ENCODE data around the gene ZDHHC8. TPM values are rescaled to one million over a fixed set of nuclear protein-coding genes. Genes with fewer than 3 reads are reported as not detected.
A peak's percentile ranks its signal among the peaks of the same experiment; 100 is the strongest.

Gene ZDHHC8
- total and polyA plus RNA-seq, 3 experiments from 2014 or later: 4.4 to 80.7 (median 74.7) TPM

GRCh38 chr22:20137671-20138416 is 6.2 kb downstream of the ZDHHC8 start:
- Mint-ChIP-seq H3K27me3 (no peaks in the 10 kb centered on the region), H3K4me1 (peaks cover 21 to 51% (median 22%) of the 10 kb centered on the region in 3 donors), H3K27ac (no peak overlapping the region), H3K9me3 (no peaks in the 10 kb centered on the region), H3K4me3 (no peak overlapping the region), H3K36me3 (peaks cover 0 to 16% (median 1%) of the 10 kb centered on the region in 3 donors)
- DNase-seq: no peak
- ChIA-PET POLR2A (interaction anchor here (0.5 kb wide), 1 partner anchor 21 kb away, joined by 3 read pairs; the partner anchor contains the start of gene TRMT2A), CTCF (interaction anchor here (2.5 kb wide), 1 partner anchor 9 kb away, joined by 9 read pairs; no protein-coding TSS in a partner anchor)
- H3K36me3 ChIP-seq (ENCODE audit: insufficient read depth, low read length): no peaks in the 10 kb centered on the region
- no peaks in the 10 kb centered on the region for H3K27me3 ChIP-seq (ENCODE audit: insufficient read depth, low read length, poor library complexity, severe bottlenecking)
- no peak overlapping the region for H3K27ac ChIP-seq (ENCODE audit: low read depth, low read length)
- H3K4me1 ChIP-seq (ENCODE audit: insufficient read depth, low read length): peaks cover 15% of the 10 kb centered on the region
- no peaks in the 10 kb centered on the region for H3K9me3 ChIP-seq (ENCODE audit: low read length)
- no peak overlapping the region for H3K4me3 ChIP-seq (ENCODE audit: low read length)

DNA sequence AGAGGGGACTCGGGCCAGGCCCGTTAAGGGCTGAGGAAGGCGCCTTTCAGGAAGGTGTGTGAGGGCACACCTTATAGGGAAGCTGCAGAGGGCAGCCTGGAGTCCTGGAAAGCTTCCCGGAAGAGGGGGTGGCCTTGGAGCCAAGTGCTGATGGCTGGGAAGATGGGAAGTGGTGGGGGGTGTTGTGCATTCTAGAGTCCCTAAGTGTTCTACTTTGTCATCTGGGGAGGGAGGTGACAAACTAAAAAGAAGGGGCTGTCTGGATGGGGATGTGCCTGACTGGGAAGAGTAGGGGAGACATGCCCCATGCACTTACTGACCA is 6.8 kb downstream of the ZDHHC8 start:
- Histone ChIP-seq H3K36me3 (ENCODE audit: insufficient read depth, low read length) (no peaks in the 10 kb centered on the region), H3K4me1 (ENCODE audit: insufficient read depth, low read length) (peaks cover 13% of the 10 kb centered on the region), H3K27me3 (ENCODE audit: insufficient read depth, low read length, poor library complexity, severe bottlenecking) (no peaks in the 10 kb centered on the region), H3K27ac (ENCODE audit: low read depth, low read length) (no peak overlapping the region), H3K9me3 (ENCODE audit: low read length) (no peaks in the 10 kb centered on the region), H3K4me3 (ENCODE audit: low read length) (no peak overlapping the region)
- ChIA-PET CTCF (interaction anchor here (2.5 kb wide), 1 partner anchor 9 kb away, joined by 9 read pairs; no protein-coding TSS in a partner anchor), POLR2A (no interaction called here)
- peaks cover 17 to 46% (median 17%) of the 10 kb centered on the region in 3 donors for H3K4me1 Mint-ChIP-seq
- no peaks in the 10 kb centered on the region for H3K27me3 Mint-ChIP-seq
- no peak overlapping the region for H3K4me3 Mint-ChIP-seq
- H3K9me3 Mint-ChIP-seq: no peaks in the 10 kb centered on the region
- H3K27ac Mint-ChIP-seq: no peak overlapping the region
- peaks cover 0 to 17% (median 1%) of the 10 kb centered on the region in 3 donors for H3K36me3 Mint-ChIP-seq
- DNase-seq: no peak

GRCh38 chr22:20138868-20139267 is 7.3 kb downstream of the ZDHHC8 start:
- POLR2A ChIA-PET: no interaction called here
- CTCF ChIA-PET: interaction anchor here (2.5 kb wide), 1 partner anchor 10 kb away, joined by 9 read pairs; no protein-coding TSS in a partner anchor

GRCh38 chr22:20139391-20140106 is 7.9 kb downstream of the ZDHHC8 start:
- peak overlapping the region in 2 of 8 donors; percentile 22 to 36 for H3K27ac Mint-ChIP-seq
- no peaks in the 10 kb centered on the region for H3K27me3 ChIP-seq (ENCODE audit: insufficient read depth, low read length, poor library complexity, severe bottlenecking)
- no peaks in the 10 kb centered on the region for H3K36me3 ChIP-seq (ENCODE audit: insufficient read depth, low read length)
- H3K4me3 Mint-ChIP-seq: no peak overlapping the region
- no peak overlapping the region for H3K4me3 ChIP-seq (ENCODE audit: low read length)
- POLR2A ChIA-PET: no interaction called here
- H3K4me1 ChIP-seq (ENCODE audit: insufficient read depth, low read length): peaks cover 3% of the 10 kb centered on the region
- peaks cover 0 to 25% (median 1%) of the 10 kb centered on the region in 3 donors for H3K36me3 Mint-ChIP-seq
- H3K27me3 Mint-ChIP-seq: no peaks in the 10 kb centered on the region
- H3K4me1 Mint-ChIP-seq: peaks cover 6 to 34% (median 9%) of the 10 kb centered on the region in 3 donors
- DNase-seq: no peak
- H3K9me3 Mint-ChIP-seq: no peaks in the 10 kb centered on the region
- no peaks in the 10 kb centered on the region for H3K9me3 ChIP-seq (ENCODE audit: low read length)
- no peak overlapping the region for H3K27ac ChIP-seq (ENCODE audit: low read depth, low read length)
- CTCF ChIA-PET: interaction anchor here (2.5 kb wide), 1 partner anchor 10 kb away, joined by 9 read pairs; no protein-coding TSS in a partner anchor

More at GRCh38 chr22:20138868-20139267, 7.3 kb downstream of the ZDHHC8 start:
- no peaks in the 10 kb centered on the region for H3K27me3 Mint-ChIP-seq
- H3K36me3 ChIP-seq (ENCODE audit: insufficient read depth, low read length): no peaks in the 10 kb centered on the region
- H3K4me1 Mint-ChIP-seq: peaks cover 12 to 41% (median 14%) of the 10 kb centered on the region in 3 donors
- H3K9me3 Mint-ChIP-seq: no peaks in the 10 kb centered on the region
- no peak for DNase-seq
- H3K36me3 Mint-ChIP-seq: peaks cover 0 to 21% (median 1%) of the 10 kb centered on the region in 3 donors
- H3K9me3 ChIP-seq (ENCODE audit: low read length): no peaks in the 10 kb centered on the region
- H3K4me3 ChIP-seq (ENCODE audit: low read length): no peak overlapping the region
- no peak overlapping the region for H3K27ac Mint-ChIP-seq
- peaks cover 10% of the 10 kb centered on the region for H3K4me1 ChIP-seq (ENCODE audit: insufficient read depth, low read length)
- H3K4me3 Mint-ChIP-seq: no peak overlapping the region
- H3K27me3 ChIP-seq (ENCODE audit: insufficient read depth, low read length, poor library complexity, severe bottlenecking): no peaks in the 10 kb centered on the region
- no peak overlapping the region for H3K27ac ChIP-seq (ENCODE audit: low read depth, low read length)

GRCh38 chr22:20140107-20140445 is 8.5 kb downstream of the ZDHHC8 start:
- Histone ChIP-seq H3K4me1 (ENCODE audit: insufficient read depth, low read length) (no peaks in the 10 kb centered on the region), H3K27ac (ENCODE audit: low read depth, low read length) (no peak overlapping the region), H3K36me3 (ENCODE audit: insufficient read depth, low read length) (no peaks in the 10 kb centered on the region), H3K4me3 (ENCODE audit: low read length) (no peak overlapping the region), H3K27me3 (ENCODE audit: insufficient read depth, low read length, poor library complexity, severe bottlenecking) (no peaks in the 10 kb centered on the region), H3K9me3 (ENCODE audit: low read length) (no peaks in the 10 kb centered on the region)
- ChIA-PET POLR2A (no interaction called here), CTCF (no interaction called here)
- H3K27ac Mint-ChIP-seq: peak overlapping the region in 1 of 8 donors; percentile 47
- H3K9me3 Mint-ChIP-seq: no peaks in the 10 kb centered on the region
- peaks cover 0 to 25% (median 1%) of the 10 kb centered on the region in 3 donors for H3K36me3 Mint-ChIP-seq
- no peak overlapping the region for H3K4me3 Mint-ChIP-seq
- H3K27me3 Mint-ChIP-seq: no peaks in the 10 kb centered on the region
- peaks cover 5 to 30% (median 8%) of the 10 kb centered on the region in 3 donors for H3K4me1 Mint-ChIP-seq
- DNase-seq: no peak

GRCh38 chr22:20140521-20140964 is 8.9 kb downstream of the ZDHHC8 start:
- Histone ChIP-seq H3K27ac (ENCODE audit: low read depth, low read length) (no peak overlapping the region), H3K9me3 (ENCODE audit: low read length) (no peaks in the 10 kb centered on the region), H3K4me1 (ENCODE audit: insufficient read depth, low read length) (no peaks in the 10 kb centered on the region), H3K27me3 (ENCODE audit: insufficient read depth, low read length, poor library complexity, severe bottlenecking) (no peaks in the 10 kb centered on the region), H3K36me3 (ENCODE audit: insufficient read depth, low read length) (no peaks in the 10 kb centered on the region), H3K4me3 (ENCODE audit: low read length) (no peak overlapping the region)
- H3K36me3 Mint-ChIP-seq: peaks cover 0 to 25% (median 1%) of the 10 kb centered on the region in 3 donors
- no peak for DNase-seq
- no peaks in the 10 kb centered on the region for H3K9me3 Mint-ChIP-seq
- POLR2A ChIA-PET: interaction anchor here (0.5 kb wide), 1 partner anchor 59 kb away, joined by 3 read pairs; no protein-coding TSS in a partner anchor
- H3K27ac Mint-ChIP-seq: no peak overlapping the region
- CTCF ChIA-PET: no interaction called here
- H3K27me3 Mint-ChIP-seq: no peaks in the 10 kb centered on the region
- H3K4me3 Mint-ChIP-seq: no peak overlapping the region
- peaks cover 5 to 26% (median 8%) of the 10 kb centered on the region in 3 donors for H3K4me1 Mint-ChIP-seq

DNA sequence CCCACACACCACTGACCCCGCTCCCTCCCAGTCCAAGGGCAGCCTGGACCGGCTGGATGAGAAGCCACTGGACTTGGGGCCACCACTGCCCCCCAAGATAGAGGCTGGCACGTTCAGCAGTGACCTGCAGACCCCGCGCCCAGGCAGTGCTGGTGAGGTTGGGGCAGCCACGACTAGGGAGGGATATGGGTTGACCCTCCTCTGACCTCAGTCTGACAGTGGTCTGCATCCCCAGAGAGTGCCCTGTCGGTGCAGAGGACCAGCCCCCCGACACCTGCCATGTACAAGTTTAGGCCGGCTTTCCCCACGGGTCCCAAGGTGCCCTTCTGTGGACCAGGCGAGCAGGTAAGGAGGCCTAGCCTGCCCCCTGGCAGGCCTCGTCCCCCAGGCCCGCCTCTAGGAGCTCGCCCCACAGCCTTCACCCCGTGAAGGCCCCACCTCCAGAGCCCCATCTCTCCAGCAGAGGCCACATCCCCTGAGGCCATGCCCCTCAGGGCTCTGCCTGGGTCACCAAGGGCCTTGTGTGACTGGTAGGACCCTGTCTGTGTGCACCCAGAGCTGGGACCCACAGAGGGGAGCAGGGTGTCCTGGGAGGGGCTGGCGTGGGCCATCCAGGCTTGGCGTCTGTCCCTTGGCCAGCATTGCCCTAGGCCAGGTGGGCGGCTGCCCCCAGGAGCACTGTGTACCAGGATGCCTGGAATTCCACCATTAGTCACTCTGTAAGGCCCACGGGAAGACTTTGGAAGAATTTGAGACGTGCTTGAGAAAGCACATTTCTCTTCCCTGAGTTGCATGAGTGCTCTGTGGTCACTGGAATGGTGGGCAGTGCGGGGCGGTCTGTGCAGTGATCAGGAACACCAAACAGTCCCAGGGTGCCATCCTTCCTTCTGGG is 9.8 kb downstream of the ZDHHC8 start:
- Histone ChIP-seq H3K9me3 (ENCODE audit: low read length) (no peaks in the 10 kb centered on the region), H3K4me3 (ENCODE audit: low read length) (no peak overlapping the region), H3K27ac (ENCODE audit: low read depth, low read length) (no peak overlapping the region), H3K4me1 (ENCODE audit: insufficient read depth, low read length) (no peaks in the 10 kb centered on the region), H3K27me3 (ENCODE audit: insufficient read depth, low read length, poor library complexity, severe bottlenecking) (no peaks in the 10 kb centered on the region), H3K36me3 (ENCODE audit: insufficient read depth, low read length) (no peaks in the 10 kb centered on the region)
- Mint-ChIP-seq H3K36me3 (peaks cover 0 to 25% (median 1%) of the 10 kb centered on the region in 3 donors), H3K27me3 (no peaks in the 10 kb centered on the region), H3K4me3 (no peak overlapping the region), H3K27ac (no peak overlapping the region), H3K9me3 (no peaks in the 10 kb centered on the region), H3K4me1 (peaks cover 2 to 24% (median 5%) of the 10 kb centered on the region in 3 donors)
- CTCF ChIA-PET: interaction anchor here (0.7 kb wide), 1 partner anchor 15 kb away, joined by 3 read pairs; no protein-coding TSS in a partner anchor
- POLR2A ChIA-PET: interaction anchor here (0.6 kb wide), 1 partner anchor 72 kb away, joined by 8 read pairs; no protein-coding TSS in a partner anchor
- DNase-seq: no peak
